RCC 7860 (cell line): ENCODE data around the gene GLYATL1B.

Experiments used
- DNase-seq: peaks from one replicate; pipeline ENCODE4 v3.0.0-alpha.2; 2015; ENCODE audit warnings: low spot score
- FAIRE-seq: peaks from 2 replicates; lab custom pipeline; 2012; peaks lifted over from hg19 to GRCh38; lab: Jason Lieb, UNC

Gene GLYATL1B

GRCh38 chr11:59142530-59143507 is 56.7 kb downstream of the GLYATL1B start, which contains the start of gene FAM111A:
FAM111A (plus strand) TSS chr11:59142856; CDS start chr11:59148873, 6,017 bp downstream.
- FAIRE-seq (peak; percentile 58), DNase-seq (peak; percentile 80)

DNA sequence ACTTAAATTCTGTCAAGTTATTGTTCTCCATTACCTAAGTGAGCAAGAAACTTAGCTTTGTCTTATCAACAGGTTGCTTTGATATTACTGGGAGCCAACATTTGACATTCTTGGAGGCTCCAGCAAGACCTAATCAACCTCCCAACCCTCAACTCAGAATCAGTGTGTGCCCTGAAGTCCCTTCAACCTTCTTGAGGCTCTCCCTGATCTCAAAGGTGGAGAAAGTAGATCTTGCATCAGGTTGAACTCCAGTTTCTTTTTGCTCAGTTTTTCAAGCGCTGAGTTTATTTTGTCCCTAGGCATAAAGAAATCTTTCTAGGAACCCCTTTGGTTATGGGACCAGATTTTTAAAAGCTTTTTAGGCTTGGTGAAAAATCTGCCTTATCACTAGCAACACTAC is 58.0 kb downstream of the GLYATL1B start:
- DNase-seq (no peak), FAIRE-seq (no peak)
